GM19324 (cell line): ENCODE measurements around the gene DLG2.

ENCODE experiments used
- ATAC-seq: cut with Tn5 transposase; IDR thresholded peaks from one replicate; pipeline ENCODE4 v1.9.1; 2021; ENCODE audit warnings: mild to moderate bottlenecking, moderate library complexity; ENCODE audit not compliant: unreplicated experiment, low FRiP score

The DLG2 gene

DNA sequence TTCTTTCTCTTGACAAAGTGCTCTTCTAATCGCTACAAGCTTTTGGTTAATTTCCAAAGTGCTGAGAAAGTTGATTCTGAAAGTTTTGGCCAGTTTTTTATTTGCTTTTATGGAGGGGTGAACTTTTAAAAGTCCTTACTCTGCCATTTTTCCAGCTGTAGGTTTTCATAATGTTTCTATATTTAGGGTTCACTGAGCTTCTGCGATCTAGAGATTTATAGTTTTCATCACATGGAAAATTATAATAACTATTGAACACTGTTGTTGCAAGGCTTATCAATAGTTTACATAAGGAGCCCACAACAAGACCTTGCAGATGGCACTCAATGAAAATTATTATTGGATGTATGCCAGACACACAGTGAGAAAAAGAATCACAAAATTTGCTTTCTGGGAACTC, 55.1 kb downstream of the DLG2 start:
- ATAC-seq = no peak

DNA sequence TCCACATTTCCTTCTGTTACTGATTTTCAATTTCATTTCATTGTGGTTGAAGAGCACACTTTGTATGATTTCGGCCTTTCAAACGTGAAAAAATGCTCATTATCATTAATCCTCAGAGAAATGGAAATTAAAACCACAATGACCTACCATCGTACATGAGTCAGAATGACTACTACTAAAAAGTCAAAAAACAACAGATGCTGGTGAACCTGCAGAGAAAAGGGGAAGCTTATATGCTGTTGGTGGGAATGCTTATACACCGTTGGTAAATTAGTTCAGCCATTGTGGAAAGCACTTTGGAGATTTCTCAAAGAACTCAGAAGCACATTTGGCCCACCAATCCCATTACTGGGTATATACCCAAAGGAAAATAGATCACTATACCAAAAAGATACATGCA, 57.6 kb downstream of the DLG2 start:
- ATAC-seq = no peak

DNA sequence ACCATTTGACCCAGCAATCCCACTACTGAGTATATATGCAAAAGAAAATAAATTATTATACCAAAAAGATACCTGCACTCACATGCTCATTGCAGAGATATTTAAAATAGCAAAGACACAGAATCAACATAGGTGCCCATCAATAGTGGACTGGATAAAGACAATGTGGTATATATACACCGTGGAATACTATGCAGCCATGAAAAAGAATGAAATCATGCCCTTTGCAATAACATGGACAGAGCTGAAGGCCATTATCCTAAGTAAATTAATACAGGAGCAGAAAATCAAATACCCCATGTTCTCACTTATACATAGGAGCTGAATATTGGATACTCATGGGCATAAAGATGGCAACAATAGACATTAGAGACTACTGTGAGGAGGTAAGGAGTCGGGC, 68.7 kb downstream of the DLG2 start:
- ATAC-seq = no peak

DNA sequence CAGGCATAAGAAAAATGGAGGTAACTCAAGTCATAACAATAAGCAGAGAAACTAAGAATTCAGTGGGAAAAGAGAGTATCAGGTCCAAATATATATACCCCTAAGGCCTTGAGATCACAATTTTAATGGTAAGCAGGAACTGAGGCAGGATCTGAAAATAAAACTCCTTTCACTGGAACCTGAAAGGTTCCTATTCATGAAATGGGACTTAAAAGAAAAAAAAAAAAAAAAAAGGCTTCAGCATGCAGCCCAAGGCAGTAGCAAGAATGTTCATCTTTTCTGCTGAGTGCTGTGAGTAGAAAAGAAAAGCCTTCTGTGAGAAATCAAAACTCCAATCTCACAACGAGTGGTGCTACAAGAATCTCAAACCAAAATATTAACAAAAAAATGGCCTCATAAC, 75.3 kb downstream of the DLG2 start:
- ATAC-seq = no peak

DNA sequence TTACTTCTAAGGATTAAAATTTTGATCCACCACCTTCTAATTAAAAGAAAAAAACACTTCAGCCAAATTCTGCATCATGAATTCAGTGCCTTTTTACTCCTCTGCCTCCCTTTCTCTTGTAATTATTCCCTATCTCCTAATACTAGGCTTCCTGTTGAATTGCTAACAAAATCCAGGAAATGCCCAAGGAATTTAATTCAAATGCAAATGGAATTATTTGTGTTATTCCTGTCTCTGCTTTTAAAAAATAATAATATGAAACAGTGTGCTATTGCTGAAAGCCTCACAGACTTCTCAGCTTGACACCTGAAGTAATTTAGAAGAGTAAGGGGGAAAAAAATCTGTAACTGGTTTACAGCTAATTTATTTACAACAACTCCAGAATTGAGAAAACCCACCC, 85.5 kb downstream of the DLG2 start:
- no peak for ATAC-seq

DNA sequence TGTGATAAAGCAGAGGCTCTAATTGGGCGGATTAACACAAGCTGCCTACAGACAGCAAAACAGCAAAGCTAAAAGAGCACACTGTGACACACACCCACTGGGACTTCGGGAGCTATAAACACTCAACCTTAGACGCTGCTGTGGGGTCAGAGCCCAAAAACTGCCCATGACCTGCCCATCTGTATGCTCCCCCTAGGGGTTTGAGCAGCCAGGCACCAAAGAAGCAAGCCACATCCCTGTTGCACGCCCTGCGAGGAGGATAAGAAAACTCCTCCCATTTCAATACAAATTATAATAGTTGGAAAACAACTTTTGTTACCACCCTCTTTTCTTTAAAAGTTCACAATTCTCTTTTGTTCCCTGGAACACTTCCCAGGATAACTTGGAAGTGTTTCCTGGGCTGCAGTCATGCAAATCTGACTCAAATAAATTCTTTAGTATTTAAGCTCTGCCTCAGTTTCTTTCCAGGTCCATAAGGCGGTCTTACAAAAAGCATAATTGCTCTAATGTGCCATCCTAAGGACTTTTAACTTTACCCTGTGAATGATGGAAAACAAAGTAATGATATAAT, 86.4 kb downstream of the DLG2 start:
- no peak for ATAC-seq

DNA sequence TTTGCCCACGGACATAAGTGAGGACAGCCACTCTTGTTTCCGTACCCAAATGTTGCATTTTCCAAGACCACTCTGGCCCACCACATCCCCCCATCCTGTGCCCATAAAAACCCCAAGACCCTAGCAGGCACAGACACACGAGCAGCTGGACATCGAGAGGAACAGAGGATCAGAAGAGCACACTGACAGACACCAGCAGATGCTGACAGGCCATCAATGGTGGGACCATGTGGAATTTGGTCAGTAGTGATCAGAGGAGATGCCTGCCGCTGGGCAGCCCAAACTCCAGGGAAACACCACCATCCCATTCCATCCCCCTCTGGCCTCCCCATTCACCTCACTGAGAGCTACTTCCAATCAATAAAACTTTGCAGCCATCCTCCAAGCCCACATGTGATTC, 87.0 kb downstream of the DLG2 start:
- ATAC-seq = no peak

DNA sequence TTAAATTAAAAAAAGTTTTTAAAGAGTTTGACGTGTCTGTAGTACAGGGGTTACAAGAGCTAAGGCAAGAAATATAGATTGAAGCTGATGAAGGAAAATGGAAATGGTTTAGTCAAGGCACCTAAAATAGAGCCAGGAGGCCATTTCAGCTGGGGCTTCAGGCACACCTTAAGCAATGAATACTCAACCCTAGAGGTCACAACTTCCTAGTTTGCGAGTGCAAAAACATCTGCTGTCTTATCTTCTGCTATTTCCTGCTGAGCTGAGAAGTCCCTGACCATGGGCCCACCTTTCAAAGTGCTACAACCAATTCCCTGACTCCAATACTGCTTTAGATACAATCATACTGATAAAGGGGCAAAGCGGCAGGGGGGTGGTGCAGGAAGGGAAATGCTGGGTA, 87.4 kb downstream of the DLG2 start:
- ATAC-seq = no peak

DNA sequence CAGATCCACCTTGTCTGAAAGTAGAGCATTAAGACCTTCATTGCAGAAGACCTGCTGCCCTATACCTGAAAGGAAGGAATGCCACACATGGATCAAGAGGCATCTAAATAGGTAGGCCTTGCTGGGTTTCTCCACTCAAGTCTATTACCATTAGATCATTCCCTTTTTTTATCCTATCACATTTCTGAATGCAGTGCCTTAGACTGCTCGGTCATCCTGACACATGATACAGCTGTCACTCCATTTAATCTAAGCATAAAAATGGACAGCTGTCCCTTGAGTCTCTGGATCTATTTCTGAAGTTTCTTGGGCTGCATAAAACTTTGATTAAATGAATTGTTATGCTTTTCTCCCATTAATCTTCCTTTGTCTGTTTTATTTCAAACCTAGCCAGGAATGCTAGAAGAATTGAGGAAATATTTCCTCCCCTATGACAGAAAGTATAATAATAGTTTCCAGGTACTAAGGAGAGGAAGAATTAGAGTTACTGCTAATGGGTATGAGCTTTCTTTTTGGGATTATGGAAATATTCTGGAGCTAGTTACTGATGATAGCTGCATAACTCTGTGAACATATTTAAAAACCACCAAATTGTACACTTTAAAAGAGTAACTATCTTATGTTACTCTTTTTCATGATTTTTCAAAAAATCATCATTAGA, 88.0 kb downstream of the DLG2 start:
- no peak for ATAC-seq

DNA sequence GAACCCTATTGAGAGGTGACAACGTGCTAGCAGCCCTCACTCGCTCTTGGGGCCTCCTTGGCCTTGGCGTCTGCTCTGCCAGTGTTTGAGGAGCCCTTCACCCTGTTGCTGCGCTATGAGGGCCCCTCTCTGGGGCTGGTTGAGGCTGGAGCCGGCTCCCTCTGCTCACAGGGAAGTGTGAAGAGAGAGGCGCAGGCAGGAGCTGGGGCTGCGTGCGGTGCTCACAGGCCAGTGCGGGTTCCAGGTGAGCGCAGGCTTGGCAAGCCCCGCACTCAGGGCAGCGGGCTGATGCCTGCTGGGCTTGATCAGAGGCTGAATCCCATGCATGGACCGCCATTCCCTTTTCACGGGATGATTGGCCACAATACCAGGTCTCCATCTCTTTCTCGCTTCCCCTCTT, 90.7 kb downstream of the DLG2 start:
- no peak for ATAC-seq

DNA sequence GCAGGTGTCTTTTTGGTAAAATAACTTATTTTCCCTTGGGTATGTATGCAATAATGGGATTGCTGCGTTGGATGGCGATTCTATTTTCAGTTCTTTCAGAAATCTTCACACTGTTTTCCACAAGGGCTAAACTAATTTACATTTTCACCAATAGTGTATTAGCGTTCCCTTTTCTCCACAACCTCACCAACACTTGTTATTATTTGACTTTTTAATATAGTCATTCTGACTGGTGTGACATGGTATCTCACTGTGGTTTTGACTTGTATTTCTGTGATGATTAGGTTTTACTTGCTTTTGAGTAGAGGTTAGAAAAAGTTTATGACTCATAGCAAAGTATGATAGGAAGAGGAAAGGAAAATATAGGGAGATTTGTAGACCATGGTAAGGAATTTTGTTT, 92.3 kb downstream of the DLG2 start:
- ATAC-seq = no peak

DNA sequence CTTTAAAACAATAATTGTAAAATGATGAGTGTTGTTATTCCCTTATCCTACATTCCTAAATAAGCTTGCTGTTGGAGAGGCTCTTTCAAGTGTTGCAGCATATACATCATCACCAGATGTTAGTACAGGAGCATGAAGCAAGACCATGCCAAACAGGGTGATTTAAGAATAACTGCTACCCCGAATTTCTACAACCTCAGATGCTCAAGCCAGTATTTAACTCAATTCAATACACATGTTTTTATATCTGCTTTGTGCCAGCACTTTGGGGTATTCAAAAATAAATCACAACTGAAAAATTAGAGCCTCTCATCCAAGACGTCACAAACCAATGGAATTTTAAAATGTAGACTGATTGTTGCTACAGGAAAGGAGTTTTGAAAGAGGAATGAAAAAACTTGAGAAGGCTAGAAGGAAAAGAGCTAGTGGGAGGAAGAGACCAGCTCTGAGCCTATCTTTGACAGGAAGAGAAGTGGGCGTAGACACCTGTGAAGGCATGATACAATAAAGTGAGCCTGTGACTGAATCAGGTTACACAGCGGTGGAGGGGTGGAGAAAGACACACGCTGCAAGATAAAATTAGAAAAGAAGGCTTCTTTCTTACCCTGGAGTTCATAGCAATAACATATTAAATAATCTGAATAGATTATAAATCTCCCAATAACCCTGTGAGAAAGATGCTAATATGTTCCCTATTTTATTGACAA, 95.8 kb downstream of the DLG2 start:
- ATAC-seq = no peak

DNA sequence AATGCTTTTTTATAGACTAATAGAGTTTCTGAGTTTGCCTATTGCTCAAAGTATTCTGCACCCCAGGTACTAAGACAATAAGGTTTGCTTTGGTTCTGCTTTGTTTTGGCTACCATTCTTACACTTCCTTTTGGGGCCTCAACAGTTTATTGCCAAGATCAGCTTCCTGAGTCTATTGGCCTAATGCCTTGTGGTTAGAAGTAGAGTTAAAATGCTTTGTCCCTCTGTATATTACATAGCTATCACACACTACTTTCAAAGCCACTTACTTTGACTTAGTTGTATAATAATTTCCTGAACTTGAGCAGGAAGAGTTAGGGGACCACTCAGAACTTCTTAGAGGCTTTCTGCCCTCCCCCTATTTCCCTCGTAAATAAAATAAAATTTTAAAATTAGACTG, 96.5 kb downstream of the DLG2 start:
- ATAC-seq = no peak

DNA sequence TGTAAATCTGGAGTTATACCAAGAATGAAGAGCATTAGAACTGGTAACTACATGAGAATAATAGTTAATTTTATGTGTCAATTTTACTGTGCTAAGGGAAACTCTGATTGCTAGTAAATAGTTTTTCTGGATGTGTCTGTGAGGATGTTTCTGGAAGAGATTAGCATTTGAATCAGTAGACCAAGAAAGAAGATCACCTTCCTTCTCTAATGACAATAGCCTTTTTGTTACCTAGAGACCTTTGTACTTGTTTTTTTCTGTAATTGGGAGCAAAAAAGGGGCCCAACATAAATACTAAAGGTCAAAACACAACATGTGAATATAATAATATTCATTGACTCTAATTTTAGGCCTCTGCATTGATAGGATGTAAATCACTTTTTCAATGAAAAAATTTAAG, 100.6 kb downstream of the DLG2 start:
- ATAC-seq = no peak

DNA sequence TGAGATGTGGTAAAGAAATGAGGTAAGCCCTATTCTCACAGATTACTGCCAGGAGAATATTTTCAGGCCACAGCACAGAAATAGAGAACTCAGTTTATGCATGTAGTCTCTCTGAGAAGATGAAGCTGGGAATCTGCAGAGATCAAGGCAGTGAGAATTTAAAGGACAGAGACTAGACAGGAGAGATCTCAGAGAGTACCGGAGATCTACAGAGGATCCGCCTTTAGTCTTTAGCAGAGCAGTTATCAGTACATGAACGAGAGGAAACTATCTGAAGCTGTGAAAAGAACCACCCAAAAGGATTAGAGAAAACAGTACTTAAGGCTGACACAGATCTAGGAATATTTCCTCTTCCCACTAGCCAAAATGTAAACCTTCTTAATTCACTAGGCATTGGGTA, 101.5 kb downstream of the DLG2 start:
- no peak for ATAC-seq

DNA sequence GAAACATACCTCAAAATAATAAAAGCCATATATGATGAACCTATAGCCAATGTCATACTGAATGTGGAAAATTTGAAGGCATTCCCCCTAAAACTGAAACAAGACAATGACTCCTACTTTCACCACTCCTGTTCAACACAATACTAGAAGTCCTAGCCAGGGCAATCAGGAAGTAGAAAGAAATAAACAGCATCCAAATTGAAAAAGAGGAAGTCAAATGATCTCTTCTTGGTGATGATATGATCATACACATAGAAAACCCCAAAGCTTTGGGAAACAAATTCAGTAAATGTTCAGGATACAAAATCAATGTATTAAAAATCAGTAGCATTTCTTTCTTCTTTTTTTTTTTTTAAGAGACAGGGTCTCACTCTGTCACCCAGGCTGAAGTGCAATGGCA, 109.9 kb downstream of the DLG2 start:
- no peak for ATAC-seq

DNA sequence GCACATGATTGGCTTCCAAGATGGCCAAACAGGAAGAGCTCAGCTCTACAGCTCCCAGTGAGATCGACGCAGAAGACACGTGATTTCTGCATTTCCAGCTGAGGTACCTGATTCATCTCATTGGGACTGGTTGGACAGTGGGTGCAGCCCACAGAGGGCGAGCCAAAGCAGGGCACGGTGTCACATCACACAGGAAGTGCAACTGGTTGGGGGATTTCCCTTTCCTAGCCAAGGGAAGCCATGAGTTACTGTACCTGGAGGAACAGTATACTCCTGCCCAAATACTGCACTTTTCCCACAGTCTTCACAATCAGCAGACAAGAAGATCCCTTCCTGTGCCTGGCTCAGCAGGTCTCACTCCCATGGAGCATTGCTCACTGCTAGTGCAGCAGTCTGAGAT, 131.2 kb downstream of the DLG2 start:
- no peak for ATAC-seq

DNA sequence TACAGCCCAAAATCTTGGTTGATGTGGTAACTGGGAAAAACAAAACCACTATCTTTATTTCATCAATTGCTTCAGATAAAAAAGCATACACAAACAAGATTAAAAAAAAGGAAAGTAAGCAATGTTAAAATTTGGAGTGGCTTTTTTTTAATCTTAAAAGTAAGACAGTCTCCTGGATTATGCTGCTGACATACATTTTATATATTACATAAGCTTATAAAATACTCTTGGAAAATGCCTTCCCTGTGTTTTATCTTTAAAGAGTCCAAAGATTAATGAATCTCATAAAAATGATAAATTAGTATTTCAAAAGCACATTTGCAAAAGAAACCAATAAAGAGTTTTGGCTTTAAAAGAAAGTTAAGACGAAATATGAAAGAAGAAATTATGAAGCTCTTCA, 132.7 kb downstream of the DLG2 start:
- no peak for ATAC-seq

DNA sequence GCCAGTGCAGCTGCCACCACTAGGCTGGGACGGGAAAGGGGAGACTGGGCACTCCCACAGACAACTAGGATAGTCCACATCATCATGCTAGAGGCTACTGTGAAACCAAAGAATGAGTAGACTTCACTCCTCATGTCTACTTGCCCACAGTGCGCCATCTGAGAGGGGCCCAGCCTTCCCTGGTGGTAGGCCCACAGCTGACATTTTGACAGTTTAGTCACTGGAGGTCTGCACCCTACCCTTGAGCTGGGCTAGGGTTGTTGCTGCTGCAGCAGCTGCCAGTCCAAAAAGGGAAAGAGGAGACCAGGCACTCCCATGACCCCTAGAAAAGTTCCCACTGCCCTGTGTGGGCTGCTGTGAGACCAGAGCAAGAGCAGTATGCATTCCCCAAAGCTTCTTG, 141.2 kb downstream of the DLG2 start:
- no peak for ATAC-seq

DNA sequence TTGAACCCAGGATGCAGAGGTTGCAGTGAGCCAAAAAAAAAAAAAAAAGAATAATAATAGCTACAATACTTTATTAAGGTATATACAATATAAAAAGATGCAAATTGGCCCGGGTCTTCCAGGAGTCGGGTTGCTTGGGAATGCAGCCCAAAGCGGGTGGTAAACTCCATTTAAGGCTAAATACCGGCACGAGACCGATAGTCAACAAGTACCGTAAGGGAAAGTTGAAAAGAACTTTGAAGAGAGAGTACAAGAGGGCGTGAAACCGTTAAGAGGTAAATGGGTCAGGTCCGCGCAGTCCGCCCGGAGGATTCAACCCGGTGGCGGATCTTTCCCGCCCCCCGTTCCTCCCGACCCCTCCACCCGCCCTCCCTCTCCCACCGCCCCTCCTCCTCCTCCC, 143.3 kb downstream of the DLG2 start:
- no peak for ATAC-seq

DNA sequence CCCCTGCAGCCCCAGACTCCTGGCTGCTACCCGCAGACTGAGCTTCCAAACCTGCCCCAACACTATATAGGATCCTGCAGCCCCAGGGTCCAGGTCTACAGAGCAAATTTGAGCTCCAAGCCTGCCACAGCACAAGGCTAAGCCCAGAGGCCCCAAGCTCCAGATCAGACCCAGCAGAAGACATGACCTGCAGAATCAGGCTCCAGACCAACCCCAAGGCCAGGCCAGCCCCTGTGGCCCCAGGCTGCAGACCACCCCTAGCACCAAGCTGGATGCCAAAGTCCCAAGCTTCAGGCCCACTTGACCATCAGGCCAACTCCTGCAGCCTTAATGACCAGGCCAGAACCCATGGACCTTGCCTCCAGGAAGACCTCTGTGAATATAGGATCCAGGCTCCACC, 145.3 kb downstream of the DLG2 start:
- no peak for ATAC-seq
